Occipital lobe (tissue), 2 donors: Measurements from ENCODE around the gene CD247. TPM values are rescaled to one million over a fixed set of nuclear protein-coding genes. Genes with fewer than 3 reads are reported as not detected.

Experiments
- DNase-seq: peaks from one replicate; lab custom pipeline; 2025; lab: John Stamatoyannopoulos, UW
- total RNA-seq: library from RNA; depleted of rRNA; stranded (reverse); fragments of >200 nt; gene quantifications from one replicate; pipeline ENCODE4 v1.2.3, GENCODE V29; 2014

Gene CD247
- total RNA-seq, 1 donor from 2014 or later, result 2.3 TPM

- no peak for DNase-seq
These were observed 78.0 kb downstream of the CD247 start for GRCh38 chr1:167440345-167440744.

GRCh38 chr1:167439301-167439988, 78.9 kb downstream of the CD247 start:
- peak; percentile 30 for DNase-seq

- DNase-seq, result no peak
These were observed 79.9 kb downstream of the CD247 start for GRCh38 chr1:167438171-167439138.

- no peak for DNase-seq
These were observed 82.8 kb downstream of the CD247 start for GRCh38 chr1:167435484-167435883.

- DNase-seq, result no peak
These were observed 84.0 kb downstream of the CD247 start for GRCh38 chr1:167434306-167434705.

- no peak for DNase-seq
These were observed 84.4 kb downstream of the CD247 start for GRCh38 chr1:167433884-167434283.

- DNase-seq, result no peak
These were observed 85.5 kb downstream of the CD247 start for GRCh38 chr1:167432780-167433179.

GRCh38 chr1:167431909-167432650, 86.2 kb downstream of the CD247 start:
- no peak for DNase-seq

GRCh38 chr1:167431261-167431908, 86.9 kb downstream of the CD247 start:
- no peak for DNase-seq

- no peak for DNase-seq
These were observed 87.5 kb downstream of the CD247 start for GRCh38 chr1:167430849-167431242.

- DNase-seq, result no peak
These were observed 88.0 kb downstream of the CD247 start for GRCh38 chr1:167430134-167430848.

GRCh38 chr1:167429612-167430011, 88.7 kb downstream of the CD247 start:
- DNase-seq, result no peak

GRCh38 chr1:167428395-167428794, 89.9 kb downstream of the CD247 start:
- no peak for DNase-seq

- no peak for DNase-seq
These were observed 90.5 kb downstream of the CD247 start for GRCh38 chr1:167427848-167428247.

GRCh38 chr1:167426716-167427115, 91.6 kb downstream of the CD247 start:
- no peak for DNase-seq

GRCh38 chr1:167425482-167425881, 92.8 kb downstream of the CD247 start:
- no peak for DNase-seq

- no peak for DNase-seq
These were observed 94.4 kb downstream of the CD247 start for GRCh38 chr1:167423684-167424619.

- DNase-seq, result no peak
These were observed 97.8 kb downstream of the CD247 start for GRCh38 chr1:167420510-167420909.

GRCh38 chr1:167419245-167419644, 99.1 kb downstream of the CD247 start:
- no peak for DNase-seq

- no peak for DNase-seq
These were observed 99.9 kb downstream of the CD247 start for GRCh38 chr1:167418391-167418790.
